PC-3 (cell line): Measurements from ENCODE around the gene TLE6. TPM values are rescaled to one million over a fixed set of nuclear protein-coding genes. Genes with fewer than 3 reads are reported as not detected.

Experiments
- ATAC-seq: fragments of 200-7000 bp; cut with Tn5 transposase; 2 replicates; pipeline ENCODE4 v1.9.1; 2020; ENCODE audit warnings: mild to moderate bottlenecking, moderate library complexity
- BruUV-seq: library from RNA; stranded (reverse); fragments of 400-500 nt; replicated peaks from 2 replicates; lab custom pipeline; 2021; lab: Mats Ljungman, UMichigan
- CTCF ChIA-PET: fragments of 300-600 bp; sonication (Branson Sonifier 250); formaldehyde crosslinking; loops from one replicate; lab custom pipeline; 2022; ENCODE audit warnings: antibody characterized with exemption; lab: Charles Lee
- POLR2A ChIA-PET: fragments of 300-600 bp; sonication (Branson Sonifier 250); formaldehyde crosslinking; loops from one replicate; lab custom pipeline; 2022; ENCODE audit warnings: antibody characterized with exemption; ENCODE audit not compliant: unreplicated experiment; lab: Charles Lee
- DNase-seq: peaks from one replicate; pipeline ENCODE4 v3.0.0-alpha.2; 2015
- H2AFZ ChIP-seq: fragments of 300-600 bp; sonication (generic); 2 replicates; pipeline ENCODE4 v1.6.0; 2016; ENCODE audit warnings: antibody characterized with exemption, low read length
- H3F3A ChIP-seq: fragments of 300-600 bp; sonication (generic); one replicate; pipeline ENCODE4 v1.6.0; 2017; ENCODE audit warnings: antibody characterized with exemption, low read length, control low read depth, mild to moderate bottlenecking; ENCODE audit not compliant: unreplicated experiment
- H3K27ac ChIP-seq: fragments of 300-600 bp; sonication (generic); 2 replicates; pipeline ENCODE4 v1.5.1; 2016; ENCODE audit warnings: mild to moderate bottlenecking, low read length
- H3K27me3 ChIP-seq: fragments of 300-600 bp; sonication (generic); 2 replicates; pipeline ENCODE4 v1.6.1; 2016; ENCODE audit warnings: low read length, mixed read lengths
- H3K36me3 ChIP-seq: fragments of 300-600 bp; sonication (generic); 2 replicates; pipeline ENCODE4 v1.6.1; 2016; ENCODE audit warnings: low read depth, mixed run types, low read length, mixed read lengths
- H3K4me1 ChIP-seq: fragments of 300-600 bp; sonication (generic); 2 replicates; pipeline ENCODE4 v1.5.1; 2016; ENCODE audit warnings: low read length; ENCODE audit not compliant: insufficient read depth
- H3K4me2 ChIP-seq: fragments of 300-600 bp; sonication (generic); 2 replicates; pipeline ENCODE4 v1.6.0; 2016; ENCODE audit warnings: low read length
- H3K4me3 ChIP-seq: fragments of 300-600 bp; sonication (generic); 2 replicates; pipeline ENCODE4 v1.5.1; 2016; ENCODE audit warnings: mild to moderate bottlenecking, low read length, mixed read lengths
- H3K79me2 ChIP-seq: fragments of 300-600 bp; sonication (generic); 2 replicates; pipeline ENCODE4 v1.6.1; 2017; ENCODE audit warnings: low read length, mixed read lengths
- H3K9ac ChIP-seq: fragments of 300-600 bp; sonication (generic); 2 replicates; pipeline ENCODE4 v1.6.0; 2016; ENCODE audit warnings: mild to moderate bottlenecking, low read length
- H3K9me2 ChIP-seq: fragments of 300-600 bp; sonication (generic); replicated peaks from 2 replicates; pipeline ENCODE4 v1.6.1; 2016; ENCODE audit warnings: mixed run types, low read length, mixed read lengths
- H3K9me3 ChIP-seq: fragments of 300-600 bp; sonication (generic); 2 replicates; pipeline ENCODE4 v1.6.1; 2016; ENCODE audit warnings: low read length, mixed read lengths
- H4K20me1 ChIP-seq: fragments of 300-600 bp; sonication (generic); 2 replicates; pipeline ENCODE4 v1.6.1; 2016; ENCODE audit warnings: low read length, mixed read lengths
- EZH2 ChIP-seq: fragments of 300-600 bp; sonication (generic); IDR thresholded peaks from one replicate; pipeline ENCODE4 v1.6.1; 2017; ENCODE audit warnings: antibody characterized with exemption, mild to moderate bottlenecking, low read length; ENCODE audit not compliant: unreplicated experiment
- EZH2phosphoT487 ChIP-seq: fragments of 300-600 bp; sonication (generic); IDR thresholded peaks from 2 replicates; pipeline ENCODE4 v1.6.1; 2018; ENCODE audit warnings: mild to moderate bottlenecking, antibody characterized with exemption, low read length, borderline replicate concordance
- intact Hi-C: fragments of 100-400 bp; cut with micrococcal nuclease; formaldehyde crosslinking; loops from 2 replicates; pipeline ENCODE4 v1.9.0; 2023
- total RNA-seq: library from RNA; depleted of rRNA; stranded (reverse); fragments of >200 nt; gene quantifications from 2 replicates; pipeline ENCODE4 v1.2.3, GENCODE V29; 2014
- TF ChIP-seq, protein P1 (sequence below): fragments of 300-600 bp; sonication (generic); conservative IDR thresholded peaks from 2 replicates; pipeline ENCODE4 v1.5.1; 2017; ENCODE audit warnings: antibody characterized with exemption, low read depth, mild to moderate bottlenecking, low read length

Gene TLE6
- total RNA-seq, 1 experiment from 2014 or later, result 1.9 TPM

DNA sequence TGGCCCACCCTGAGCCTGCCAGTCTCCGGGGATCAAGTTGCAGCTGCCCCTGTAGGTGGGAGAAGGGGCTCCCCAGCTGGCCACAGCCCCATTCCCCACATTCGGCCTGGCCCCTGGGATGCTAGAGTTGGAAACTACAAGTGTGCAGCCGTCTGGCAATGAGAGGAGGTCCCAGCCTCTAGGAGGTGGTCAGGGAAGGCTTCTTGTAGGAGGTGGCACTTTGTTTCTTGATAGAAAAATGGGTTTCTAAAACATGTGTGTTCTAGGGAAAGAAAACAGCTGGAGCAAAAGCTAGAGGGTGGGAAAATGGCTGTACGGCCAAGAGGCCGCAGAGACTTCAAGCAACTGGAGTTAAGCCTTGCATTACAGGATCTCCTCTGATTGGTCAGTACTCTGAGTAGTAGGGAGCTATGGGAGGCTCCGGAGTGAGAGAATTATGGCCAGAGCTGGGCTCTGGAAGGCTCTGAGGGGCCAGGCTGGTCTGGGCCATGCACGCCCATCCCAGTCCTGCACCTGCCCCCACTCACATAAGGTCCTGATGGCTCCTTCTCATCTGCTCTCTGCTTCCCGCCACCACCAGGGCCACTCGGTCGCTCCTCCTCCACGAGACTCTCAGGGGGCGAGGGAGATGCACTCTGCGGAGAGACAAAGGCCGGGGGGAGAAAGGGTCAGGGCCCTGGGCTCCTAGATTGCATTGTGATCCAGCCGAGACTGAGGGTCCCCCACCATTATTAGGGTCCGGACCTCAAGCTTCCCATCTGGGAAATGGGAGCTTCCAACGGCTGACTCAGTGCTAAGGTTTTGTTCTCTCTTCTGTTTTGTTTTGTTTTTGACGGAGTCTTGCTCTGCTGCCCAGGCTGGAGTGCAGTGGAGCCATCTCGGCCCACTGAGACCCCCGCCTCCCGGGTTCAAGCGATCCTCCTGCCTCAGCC, 38.0 kb downstream of the TLE6 start:
- ChIA-PET CTCF (no interaction called here), POLR2A (no interaction called here)
- H2AFZ ChIP-seq, result no peak overlapping the region
- no peak overlapping the region for H3K4me3 ChIP-seq
- H3K4me1 ChIP-seq, result no peaks in the 10 kb centered on the region
- DNase-seq (no peak), ATAC-seq (no peak)
- H3K79me2 ChIP-seq, result no peaks in the 10 kb centered on the region
- intact Hi-C loops, result no loop called here
- no peaks in the 10 kb centered on the region for H3K9me2 ChIP-seq
- no peak overlapping the region for H3K9ac ChIP-seq
- no peak overlapping the region for H3K27ac ChIP-seq
- no peaks in the 10 kb centered on the region for H3K36me3 ChIP-seq
- BruUV-seq, result no TSS peak
- no peaks in the 10 kb centered on the region for H4K20me1 ChIP-seq
- H3F3A ChIP-seq, result no peaks in the 10 kb centered on the region
- H3K27me3 ChIP-seq, result no peaks in the 10 kb centered on the region
- no peak for TF ChIP-seq EZH2
- TF ChIP-seq, protein P1, sequence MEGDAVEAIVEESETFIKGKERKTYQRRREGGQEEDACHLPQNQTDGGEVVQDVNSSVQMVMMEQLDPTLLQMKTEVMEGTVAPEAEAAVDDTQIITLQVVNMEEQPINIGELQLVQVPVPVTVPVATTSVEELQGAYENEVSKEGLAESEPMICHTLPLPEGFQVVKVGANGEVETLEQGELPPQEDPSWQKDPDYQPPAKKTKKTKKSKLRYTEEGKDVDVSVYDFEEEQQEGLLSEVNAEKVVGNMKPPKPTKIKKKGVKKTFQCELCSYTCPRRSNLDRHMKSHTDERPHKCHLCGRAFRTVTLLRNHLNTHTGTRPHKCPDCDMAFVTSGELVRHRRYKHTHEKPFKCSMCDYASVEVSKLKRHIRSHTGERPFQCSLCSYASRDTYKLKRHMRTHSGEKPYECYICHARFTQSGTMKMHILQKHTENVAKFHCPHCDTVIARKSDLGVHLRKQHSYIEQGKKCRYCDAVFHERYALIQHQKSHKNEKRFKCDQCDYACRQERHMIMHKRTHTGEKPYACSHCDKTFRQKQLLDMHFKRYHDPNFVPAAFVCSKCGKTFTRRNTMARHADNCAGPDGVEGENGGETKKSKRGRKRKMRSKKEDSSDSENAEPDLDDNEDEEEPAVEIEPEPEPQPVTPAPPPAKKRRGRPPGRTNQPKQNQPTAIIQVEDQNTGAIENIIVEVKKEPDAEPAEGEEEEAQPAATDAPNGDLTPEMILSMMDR, result no peak
- no peak for TF ChIP-seq EZH2phosphoT487
- H3K9me3 ChIP-seq, result no peaks in the 10 kb centered on the region
- no peak overlapping the region for H3K4me2 ChIP-seq

DNA sequence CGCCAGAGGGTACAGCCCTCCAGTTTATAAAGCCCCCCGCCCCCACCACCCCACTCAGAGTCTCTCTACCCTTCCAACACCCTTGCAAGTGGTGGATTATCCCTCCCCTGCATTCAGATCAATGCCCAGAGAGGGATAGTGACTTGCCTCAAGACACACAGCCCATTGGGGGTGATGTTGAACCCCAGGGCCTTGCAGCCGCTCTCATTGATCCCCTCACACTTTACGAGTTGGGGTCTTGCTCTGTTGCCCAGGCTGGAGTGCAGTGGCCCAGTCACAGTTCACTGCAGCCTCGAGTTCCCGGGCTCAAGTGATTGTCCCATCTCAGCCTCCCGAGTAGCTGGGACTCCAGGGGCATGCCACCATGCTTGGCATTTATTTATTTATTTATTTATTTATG, 40.6 kb downstream of the TLE6 start:
- ATAC-seq, result no peak
- CTCF ChIA-PET, result no interaction called here

More for the DNA sequence above, 40.6 kb downstream of the TLE6 start:
- no peaks in the 10 kb centered on the region for H3K36me3 ChIP-seq
- no peaks in the 10 kb centered on the region for H3F3A ChIP-seq
- H3K9me2 ChIP-seq, result no peaks in the 10 kb centered on the region
- H3K79me2 ChIP-seq, result no peaks in the 10 kb centered on the region
- H2AFZ ChIP-seq, result no peak overlapping the region
- DNase-seq, result no peak
- H3K4me3 ChIP-seq, result no peak overlapping the region
- no peaks in the 10 kb centered on the region for H3K9me3 ChIP-seq
- no peaks in the 10 kb centered on the region for H3K4me1 ChIP-seq
- no peaks in the 10 kb centered on the region for H3K27me3 ChIP-seq
- intact Hi-C loops, result no loop called here
- no peaks in the 10 kb centered on the region for H4K20me1 ChIP-seq
- no TSS peak for BruUV-seq
- no peak overlapping the region for H3K4me2 ChIP-seq
- POLR2A ChIA-PET, result no interaction called here
- TF ChIP-seq EZH2phosphoT487 (no peak), EZH2 (no peak)
- TF ChIP-seq, protein P1, result no peak
- no peak overlapping the region for H3K27ac ChIP-seq
- H3K9ac ChIP-seq, result no peak overlapping the region
